ENCODE data around the gene CGB7.

CGB7 gene

GRCh38 chr19:49014123-49014869, 43.3 kb downstream of the CGB7 start:
- TF ChIP-seq, protein P1, sequence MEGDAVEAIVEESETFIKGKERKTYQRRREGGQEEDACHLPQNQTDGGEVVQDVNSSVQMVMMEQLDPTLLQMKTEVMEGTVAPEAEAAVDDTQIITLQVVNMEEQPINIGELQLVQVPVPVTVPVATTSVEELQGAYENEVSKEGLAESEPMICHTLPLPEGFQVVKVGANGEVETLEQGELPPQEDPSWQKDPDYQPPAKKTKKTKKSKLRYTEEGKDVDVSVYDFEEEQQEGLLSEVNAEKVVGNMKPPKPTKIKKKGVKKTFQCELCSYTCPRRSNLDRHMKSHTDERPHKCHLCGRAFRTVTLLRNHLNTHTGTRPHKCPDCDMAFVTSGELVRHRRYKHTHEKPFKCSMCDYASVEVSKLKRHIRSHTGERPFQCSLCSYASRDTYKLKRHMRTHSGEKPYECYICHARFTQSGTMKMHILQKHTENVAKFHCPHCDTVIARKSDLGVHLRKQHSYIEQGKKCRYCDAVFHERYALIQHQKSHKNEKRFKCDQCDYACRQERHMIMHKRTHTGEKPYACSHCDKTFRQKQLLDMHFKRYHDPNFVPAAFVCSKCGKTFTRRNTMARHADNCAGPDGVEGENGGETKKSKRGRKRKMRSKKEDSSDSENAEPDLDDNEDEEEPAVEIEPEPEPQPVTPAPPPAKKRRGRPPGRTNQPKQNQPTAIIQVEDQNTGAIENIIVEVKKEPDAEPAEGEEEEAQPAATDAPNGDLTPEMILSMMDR (IDR thresholded peaks at IDR 0.05; ENCODE audit: low read depth, low read length): no peak
- DNase-seq (ENCODE audit: low read depth in 2 of 2): peak in 1 of 2 donors; percentile 42
- H3K4me3 ChIP-seq (replicated peaks in 1 of 2; ENCODE audit: low read depth in 2 of 2, low read length in 2 of 2): no peak overlapping the region

GRCh38 chr19:49011194-49011593, 46.4 kb downstream of the CGB7 start:
- TF ChIP-seq, protein P1 (IDR thresholded peaks at IDR 0.05; ENCODE audit: low read depth, low read length): no peak

GRCh38 chr19:49010453-49010852, 47.1 kb downstream of the CGB7 start:
- no peak for DNase-seq (ENCODE audit: low read depth in 2 of 2)
- TF ChIP-seq, protein P1 (IDR thresholded peaks at IDR 0.05; ENCODE audit: low read depth, low read length): no peak
- no peak overlapping the region for H3K4me3 ChIP-seq (replicated peaks in 1 of 2; ENCODE audit: low read depth in 2 of 2, low read length in 2 of 2)

More at GRCh38 chr19:49011194-49011593, 46.4 kb downstream of the CGB7 start:
- no peak for DNase-seq (ENCODE audit: low read depth in 2 of 2)
- H3K4me3 ChIP-seq (replicated peaks in 1 of 2; ENCODE audit: low read depth in 2 of 2, low read length in 2 of 2): no peak overlapping the region

DNA sequence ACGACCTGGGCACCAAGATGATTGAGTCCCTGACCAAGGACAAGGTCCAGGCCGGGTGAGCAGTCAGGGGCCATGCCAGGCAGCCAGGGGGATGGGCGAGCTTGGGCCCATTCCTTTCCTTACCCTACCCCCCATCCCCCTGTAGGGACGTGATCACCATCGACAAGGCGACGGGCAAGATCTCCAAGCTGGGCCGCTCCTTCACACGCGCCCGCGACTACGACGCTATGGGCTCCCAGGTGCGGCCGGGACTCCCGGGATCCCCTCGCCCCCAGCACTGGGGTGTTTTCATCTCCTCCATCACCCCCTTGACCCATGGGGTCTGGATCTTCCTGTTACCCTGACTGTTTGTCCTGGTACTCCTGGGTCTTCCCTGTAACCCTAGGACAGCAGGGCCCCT, 47.7 kb downstream of the CGB7 start:
- TF ChIP-seq, protein P1 (IDR thresholded peaks at IDR 0.05; ENCODE audit: low read depth, low read length): no peak
- DNase-seq (ENCODE audit: low read depth in 2 of 2): no peak
- no peak overlapping the region for H3K4me3 ChIP-seq (replicated peaks in 1 of 2; ENCODE audit: low read depth in 2 of 2, low read length in 2 of 2)

GRCh38 chr19:49006905-49007304, 50.6 kb downstream of the CGB7 start:
- TF ChIP-seq, protein P1 (IDR thresholded peaks at IDR 0.05; ENCODE audit: low read depth, low read length): no peak
- no peak for DNase-seq (ENCODE audit: low read depth in 2 of 2)
- no peak overlapping the region for H3K4me3 ChIP-seq (replicated peaks in 1 of 2; ENCODE audit: low read depth in 2 of 2, low read length in 2 of 2)

- no peak for DNase-seq (ENCODE audit: low read depth in 2 of 2)
- TF ChIP-seq, protein P1 (IDR thresholded peaks at IDR 0.05; ENCODE audit: low read depth, low read length): no peak
- H3K4me3 ChIP-seq (replicated peaks in 1 of 2; ENCODE audit: low read depth in 2 of 2, low read length in 2 of 2): no peak overlapping the region
Measured at GRCh38 chr19:49004964-49005614, 52.5 kb downstream of the CGB7 start.
